Left renal pelvis (tissue), 4 donors: ENCODE data around the gene USP2. TPM values are rescaled to one million over a fixed set of nuclear protein-coding genes. Genes with fewer than 3 reads are reported as not detected.

ENCODE experiments used
- DNase-seq, 4 donors: peaks; one replicate each; pipeline ENCODE4 v3.0.0-alpha.2; 2013; ENCODE audit warnings: low read depth in 4 of 4, low spot score in 3 of 4
- polyA plus RNA-seq, 4 donors: library from polyadenylated mRNA; unstranded; fragments of 120-200 nt; gene quantifications; one replicate each; pipeline ENCODE4 v1.2.1, GENCODE V29; 2013; ENCODE audit not compliant: insufficient read length in 4 of 4

The USP2 gene, protein sequence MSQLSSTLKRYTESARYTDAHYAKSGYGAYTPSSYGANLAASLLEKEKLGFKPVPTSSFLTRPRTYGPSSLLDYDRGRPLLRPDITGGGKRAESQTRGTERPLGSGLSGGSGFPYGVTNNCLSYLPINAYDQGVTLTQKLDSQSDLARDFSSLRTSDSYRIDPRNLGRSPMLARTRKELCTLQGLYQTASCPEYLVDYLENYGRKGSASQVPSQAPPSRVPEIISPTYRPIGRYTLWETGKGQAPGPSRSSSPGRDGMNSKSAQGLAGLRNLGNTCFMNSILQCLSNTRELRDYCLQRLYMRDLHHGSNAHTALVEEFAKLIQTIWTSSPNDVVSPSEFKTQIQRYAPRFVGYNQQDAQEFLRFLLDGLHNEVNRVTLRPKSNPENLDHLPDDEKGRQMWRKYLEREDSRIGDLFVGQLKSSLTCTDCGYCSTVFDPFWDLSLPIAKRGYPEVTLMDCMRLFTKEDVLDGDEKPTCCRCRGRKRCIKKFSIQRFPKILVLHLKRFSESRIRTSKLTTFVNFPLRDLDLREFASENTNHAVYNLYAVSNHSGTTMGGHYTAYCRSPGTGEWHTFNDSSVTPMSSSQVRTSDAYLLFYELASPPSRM
- 10 to 100 TPM in 2 of 4 donors, 1 to 10 TPM in 2; 1.7 to 15.9 (median 9.5) TPM for polyA plus RNA-seq

DNA sequence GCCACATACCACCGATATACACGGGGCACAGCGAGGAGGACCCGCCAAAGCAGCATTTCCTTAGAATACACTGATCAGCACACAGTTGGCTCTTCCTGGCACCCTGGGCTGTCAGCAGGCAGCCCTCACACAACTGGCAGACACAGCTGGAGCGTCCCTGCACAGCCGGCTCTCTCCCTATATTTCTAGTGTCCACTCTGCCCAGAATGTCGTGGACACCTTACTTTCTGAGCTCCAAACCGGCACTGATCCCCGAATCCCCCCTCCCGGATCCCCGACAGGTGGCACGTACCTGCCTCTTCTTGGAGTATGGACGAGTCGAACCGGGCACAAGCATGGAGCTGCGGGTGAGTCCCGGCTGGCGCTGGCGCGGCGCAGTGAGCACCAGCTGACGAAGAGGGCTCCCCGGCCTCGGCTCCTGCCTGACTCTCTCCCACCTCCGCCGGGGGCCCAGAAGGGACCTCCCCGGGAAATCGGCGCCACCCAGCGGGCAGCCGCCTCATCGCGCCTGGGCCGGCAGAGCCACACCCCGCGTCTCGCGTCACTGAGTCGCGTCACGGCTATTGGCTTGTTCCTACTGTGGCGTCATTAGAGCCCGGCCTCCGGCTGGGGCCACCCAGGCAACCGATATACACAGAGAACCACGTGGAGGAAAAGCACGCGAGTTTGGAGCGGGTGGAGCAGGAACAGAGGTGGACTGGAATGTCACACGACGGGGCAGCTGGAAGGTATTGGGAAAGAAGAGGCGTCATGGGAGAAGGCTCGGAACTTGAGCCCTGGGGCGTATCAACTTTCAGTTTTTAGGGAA, at the start of gene USP2:
Gene USP2, minus strand, starts transcription at position 510 of the 808 bp plus-strand sequence. CDS start 8,210 bp downstream, outside the sequence.
- peak; percentile 84 to 91 (median 91) for DNase-seq

DNA sequence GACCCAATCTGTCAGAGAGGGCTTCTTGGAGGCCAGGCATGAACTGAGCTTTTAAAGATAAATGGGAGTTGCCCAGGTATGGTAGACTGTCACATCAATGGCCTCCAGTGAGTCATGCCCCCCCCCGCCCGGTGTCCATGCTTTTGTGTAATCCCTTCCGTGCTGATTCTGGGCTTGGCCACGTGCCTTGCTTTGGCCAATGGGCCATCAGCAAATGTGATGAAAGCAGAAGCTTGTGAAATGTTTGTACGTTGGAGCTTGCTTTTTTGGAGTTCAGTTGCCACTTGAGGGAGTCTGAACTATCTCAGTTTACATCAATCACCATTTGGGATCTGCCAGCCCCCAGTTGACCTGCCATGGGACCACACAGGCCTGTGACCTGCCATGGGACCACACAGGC, 45.8 kb upstream of the USP2 start:
- no peak for DNase-seq

DNA sequence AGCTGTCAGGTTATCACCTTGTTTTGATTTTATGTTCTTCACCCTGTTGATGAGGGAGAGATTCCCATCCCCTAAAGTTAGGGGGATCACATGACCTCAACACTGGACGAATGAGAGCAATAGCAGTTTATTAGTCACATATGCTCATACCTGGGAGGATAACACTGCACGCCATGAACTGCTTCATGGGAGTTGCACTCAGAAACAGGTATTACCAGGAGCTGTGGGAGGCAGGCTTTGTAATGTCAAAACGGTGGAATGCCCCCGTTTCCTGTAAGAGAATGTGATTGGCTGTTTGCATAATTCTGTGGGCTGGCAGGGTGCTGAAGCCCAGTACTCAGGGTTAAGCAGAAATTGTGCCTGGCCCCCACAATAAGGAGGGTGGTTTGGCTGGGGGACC, 44.7 kb upstream of the USP2 start:
- DNase-seq = no peak

DNA sequence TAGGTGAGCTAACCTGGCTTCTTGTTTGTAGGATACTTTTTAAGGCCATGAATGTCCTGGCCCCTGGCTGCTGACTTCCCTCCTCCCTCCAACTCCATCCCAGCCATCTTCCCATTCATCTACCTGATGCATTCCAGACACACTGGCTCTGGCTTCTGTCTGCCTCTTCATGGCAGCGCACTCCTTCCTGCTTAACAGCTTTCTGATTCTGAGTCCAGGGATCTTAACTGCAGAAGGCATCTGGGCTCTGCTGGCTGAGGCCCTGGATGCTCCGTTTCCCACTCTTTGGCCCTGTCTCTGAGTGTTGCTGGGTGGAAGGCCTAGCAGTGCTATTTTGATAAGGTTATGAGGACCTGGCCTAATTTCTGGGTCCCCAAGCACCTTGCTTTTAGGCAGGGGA, 43.3 kb upstream of the USP2 start:
- DNase-seq = no peak

DNA sequence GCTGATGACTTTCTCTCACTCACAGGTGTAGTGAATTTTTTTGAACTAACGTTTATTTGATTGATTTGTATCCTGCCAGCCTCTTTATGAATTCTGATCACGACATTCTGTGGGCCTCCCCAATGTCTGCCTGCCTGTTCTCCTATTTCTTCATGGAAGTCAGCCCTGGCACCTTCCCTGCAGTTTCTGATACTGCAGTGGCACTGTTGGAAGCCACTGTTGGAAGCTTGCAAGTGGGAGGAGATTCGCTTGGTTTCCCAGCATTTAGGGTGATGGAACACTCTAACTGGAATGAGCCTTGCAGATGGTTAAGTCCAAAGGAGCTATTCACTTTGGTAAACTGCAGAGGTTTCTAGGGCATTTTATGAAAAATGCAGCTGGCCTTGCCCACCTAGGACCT, 42.8 kb upstream of the USP2 start:
- no peak for DNase-seq

DNA sequence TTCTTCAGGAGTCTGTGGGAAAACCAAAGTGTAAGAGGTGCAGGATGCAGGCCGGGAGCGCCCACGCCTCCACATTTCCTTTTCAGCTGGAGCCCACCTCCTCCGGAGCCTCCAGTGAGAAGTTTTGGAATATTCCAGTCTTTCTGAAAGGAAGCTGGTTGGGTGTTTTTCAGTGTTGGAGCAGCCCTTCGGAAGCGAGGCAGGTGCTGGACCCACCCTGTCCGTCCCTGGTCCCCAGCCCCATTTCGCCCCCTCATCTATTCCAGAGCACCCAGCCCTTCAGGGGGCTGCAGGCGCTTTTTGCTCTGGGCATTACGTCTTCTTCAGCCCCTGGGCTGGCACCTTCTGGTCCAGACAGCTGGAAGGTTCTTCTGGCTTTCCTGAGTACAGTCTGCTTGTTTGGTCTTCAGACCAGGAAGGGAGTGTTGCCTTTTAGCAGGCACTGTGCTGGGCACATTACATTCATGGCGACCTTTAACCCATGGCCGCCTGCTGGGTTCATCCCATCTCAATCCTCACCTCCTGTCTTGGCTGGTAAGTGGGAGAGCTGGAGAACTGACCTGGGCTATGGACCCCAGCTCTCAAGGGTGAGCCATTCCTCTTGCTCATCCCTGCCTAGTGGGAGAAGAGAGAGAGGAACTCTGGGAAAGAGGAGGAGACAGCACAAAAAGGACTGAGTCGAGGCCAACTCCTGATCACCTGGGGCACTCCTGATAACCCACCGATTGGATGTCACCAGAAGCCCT, 42.2 kb upstream of the USP2 start:
- DNase-seq = no peak

DNA sequence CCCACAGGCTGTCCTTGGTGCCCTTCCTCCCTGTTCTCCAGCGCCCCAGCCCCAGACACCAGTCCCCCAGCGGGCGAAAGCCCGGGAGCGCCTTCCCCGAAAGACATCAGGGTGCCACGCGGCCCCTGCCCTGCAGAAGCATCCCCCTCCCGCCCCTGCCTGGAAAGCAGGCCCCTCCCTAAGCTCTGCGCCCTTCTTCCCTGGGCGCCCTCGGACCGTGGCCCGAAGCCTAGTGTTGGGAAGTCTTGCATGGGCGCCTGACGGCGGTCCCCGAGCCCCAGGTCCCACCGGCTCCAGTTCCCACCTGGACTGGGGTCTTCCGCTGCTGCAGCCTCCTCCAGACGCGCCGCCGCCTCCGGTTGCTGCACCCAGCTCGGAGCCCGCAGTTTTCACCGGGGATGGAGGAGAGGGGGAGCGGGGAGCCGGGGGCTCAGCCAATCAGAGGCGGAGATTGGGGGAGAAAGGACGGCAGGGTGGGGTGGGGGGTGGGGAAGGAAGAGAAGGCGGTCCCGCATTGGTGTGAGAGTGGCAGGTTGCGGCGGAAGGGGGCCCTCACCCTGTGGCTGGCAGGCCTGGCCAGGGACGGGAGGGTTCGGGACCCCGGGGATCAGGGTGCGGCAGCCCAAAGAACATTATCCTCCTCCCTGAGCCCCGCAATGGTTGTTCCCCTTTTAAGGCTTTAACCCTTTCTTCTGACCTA, 41.5 kb upstream of the USP2 start, which contains the start of gene THY1:
Gene THY1, minus strand, starts transcription at position 364 of the 700 bp plus-strand sequence. CDS start 2,267 bp downstream, outside the sequence.
- no peak for DNase-seq

DNA sequence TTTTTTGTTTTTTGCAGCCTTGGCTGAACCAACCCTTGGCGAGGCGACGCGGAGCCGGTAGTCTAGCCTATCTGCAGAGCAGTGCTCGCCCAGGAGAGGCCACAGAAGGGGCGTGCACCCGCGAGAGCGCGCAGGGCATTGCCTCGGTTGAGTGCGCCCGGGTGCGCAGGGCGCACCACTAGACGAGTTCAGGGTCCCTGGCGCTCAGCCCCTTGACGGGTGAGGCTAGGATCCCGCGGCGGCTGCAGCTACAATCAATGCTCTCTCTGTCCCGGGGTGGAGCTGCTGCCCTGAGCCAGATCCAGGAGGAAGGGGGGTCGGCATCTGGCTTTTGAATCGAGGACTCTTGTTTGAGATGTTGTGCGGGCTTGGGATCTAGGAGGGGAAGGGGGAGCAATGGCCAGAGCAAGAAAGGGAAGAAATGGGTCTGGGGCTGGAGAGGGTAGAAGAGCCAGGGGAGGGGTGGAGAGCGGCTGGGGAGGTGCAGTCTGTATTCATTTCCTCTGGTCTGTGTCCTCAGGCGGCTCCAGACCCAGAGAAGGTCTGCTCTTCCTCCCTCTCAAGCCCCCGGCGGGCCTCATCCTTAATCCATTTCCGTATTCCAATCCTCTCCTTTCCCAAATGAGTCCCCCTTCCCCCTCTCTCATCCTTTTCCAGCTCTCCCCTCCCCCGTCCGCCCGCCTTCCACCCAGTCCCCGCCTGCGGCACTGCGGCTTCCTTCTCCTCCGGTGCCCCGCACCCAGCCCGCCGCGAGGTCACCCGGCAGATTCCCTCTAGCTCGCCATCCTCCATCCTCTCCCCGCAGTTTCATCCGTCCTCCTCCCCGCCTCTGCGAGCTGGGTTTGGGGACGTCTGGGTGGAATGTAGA, 40.7 kb upstream of the USP2 start:
- no peak for DNase-seq

DNA sequence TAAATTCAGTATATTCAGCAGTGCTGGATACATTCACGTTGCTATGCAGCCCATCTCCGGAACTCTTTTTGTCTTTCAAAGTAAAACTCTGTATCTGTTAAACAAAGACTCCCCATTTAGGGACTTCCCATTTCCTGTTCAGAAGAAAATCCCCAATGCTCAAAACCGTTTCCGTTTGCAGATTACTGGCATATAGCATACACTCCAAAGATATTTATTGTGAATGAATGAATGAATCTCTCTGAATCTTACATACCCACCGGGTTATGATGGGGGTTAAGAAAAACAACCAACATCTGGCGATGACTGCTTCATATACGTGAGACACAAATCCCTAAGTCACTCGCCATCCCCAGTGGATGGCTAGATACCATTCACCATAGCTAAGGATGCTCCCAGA, 39.9 kb upstream of the USP2 start:
- DNase-seq = no peak

DNA sequence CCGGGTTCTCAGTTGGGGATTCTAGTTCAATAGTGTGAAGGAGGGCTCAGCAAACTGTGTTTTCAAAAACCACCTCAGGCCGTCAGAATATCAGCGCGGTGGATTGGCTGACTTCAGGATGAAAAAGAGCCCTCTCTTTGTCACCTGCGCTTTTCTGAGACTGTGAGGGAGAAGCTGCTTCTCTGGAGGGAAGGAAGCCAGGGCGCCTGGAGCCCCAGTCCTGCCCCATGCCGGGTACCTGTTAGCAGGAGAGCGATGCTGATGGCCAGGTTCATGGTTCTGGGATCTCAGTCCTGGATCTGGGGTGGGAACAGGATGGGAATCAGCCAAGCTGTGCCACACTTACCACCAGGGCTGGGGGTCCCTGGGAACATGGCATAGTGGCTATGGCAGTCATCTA, 39.1 kb upstream of the USP2 start:
- DNase-seq = no peak

DNA sequence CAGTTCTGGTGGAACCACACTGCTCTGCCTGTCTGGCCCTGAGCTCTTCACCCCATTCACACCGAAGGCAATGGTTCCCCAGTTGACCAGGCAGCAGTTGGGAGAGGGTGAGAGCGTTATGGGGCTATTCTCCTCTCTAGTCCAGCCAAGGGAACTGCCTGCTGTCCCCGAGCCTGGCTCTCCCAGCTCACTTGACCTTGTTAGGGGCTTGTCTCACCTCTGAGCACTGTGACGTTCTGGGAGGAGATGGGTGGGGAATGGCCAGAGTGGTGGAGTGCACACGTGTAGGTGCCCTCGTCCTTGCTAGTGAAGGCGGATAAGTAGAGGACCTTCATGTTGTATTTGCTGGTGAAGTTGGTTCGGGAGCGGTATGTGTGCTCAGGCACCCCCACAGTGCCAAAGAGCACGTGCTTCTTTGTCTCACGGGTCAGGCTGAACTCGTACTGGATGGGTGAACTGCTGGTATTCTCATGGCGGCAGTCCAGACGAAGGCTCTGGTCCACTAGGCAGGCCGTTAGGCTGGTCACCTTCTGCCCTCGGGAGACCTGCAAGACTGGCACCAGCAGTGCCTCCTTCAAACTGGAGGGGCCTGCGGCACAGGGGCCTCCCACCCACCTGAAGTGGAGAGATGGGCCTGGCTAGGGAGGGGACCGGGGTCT, 38.5 kb upstream of the USP2 start:
- no peak for DNase-seq

DNA sequence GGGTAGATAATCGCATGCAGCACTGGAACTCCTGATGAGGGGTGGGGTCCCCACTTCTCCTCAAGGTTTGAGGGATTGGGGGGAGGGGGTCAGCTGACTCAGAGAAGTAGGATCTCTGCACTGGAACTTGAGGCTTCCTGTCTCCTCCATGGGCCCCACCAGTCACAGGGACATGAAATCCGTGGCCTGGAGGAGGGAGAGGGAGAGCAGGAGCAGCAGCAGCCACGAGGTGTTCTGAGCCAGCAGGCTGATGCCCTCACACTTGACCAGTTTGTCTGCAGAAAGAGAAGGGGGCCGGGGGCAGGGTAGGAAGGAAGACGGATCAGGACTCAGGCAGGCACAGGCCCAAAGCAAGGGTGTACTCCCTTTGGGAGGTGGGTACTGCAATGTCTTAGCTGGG, 37.8 kb upstream of the USP2 start:
- no peak for DNase-seq

DNA sequence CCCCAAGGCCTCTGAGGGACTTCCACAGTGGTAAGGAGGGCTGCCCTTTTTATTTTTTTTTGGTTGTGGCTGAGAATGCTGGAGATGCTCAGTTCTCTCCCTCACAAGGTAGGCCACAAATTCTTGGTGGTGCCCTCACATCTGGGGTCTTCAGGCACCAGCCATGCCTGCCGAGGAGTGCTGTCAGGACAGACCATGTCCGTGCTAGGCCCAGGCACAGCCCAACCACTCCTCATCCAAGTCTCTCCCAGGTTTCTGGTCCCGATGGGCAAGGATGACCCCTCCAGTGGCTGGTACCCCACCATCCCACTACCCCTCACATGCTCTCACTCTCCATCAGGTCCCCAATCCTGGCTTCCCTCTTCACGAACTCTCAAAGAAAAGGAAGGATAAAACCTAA, 37.3 kb upstream of the USP2 start:
- no peak for DNase-seq

DNA sequence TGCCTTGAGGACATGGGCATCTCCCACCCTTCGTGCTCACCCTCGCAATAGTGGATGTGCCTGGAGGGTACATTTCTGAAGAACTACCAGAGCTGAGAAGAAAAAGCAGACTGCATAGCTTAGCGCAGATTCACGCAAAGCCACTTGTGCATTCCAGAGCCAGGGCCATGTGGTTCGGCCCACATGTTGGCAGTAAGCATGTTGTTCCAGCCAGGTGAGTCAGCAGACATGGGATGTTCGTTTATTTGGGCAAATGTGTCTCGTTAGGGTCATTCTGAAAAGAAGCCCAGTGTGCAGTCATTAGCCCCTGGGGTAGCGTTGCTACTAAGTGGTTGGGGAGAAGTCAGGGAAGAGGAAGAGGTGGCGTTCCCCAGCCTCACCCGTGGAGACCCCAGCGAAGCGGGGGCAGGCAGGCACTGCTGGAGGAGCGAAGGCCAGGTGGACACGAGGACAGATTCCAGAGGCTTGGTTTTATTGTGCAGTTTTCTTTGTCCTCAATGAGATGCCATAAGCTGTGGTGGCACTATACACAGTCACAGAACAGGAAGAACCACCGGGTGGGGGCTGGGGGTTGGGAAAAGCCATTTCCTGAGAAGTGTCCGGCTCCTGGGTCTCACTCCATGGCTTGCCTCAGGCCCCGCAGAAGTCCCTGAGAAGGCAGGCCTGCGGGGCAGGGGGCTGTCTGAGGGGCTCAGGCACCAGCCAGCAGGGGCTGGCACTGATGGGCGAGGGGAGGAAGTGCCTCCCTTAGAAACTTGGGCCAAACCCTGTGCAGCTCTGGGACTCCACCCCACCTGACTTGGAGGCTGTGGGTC, 36.4 kb upstream of the USP2 start:
- DNase-seq = no peak

DNA sequence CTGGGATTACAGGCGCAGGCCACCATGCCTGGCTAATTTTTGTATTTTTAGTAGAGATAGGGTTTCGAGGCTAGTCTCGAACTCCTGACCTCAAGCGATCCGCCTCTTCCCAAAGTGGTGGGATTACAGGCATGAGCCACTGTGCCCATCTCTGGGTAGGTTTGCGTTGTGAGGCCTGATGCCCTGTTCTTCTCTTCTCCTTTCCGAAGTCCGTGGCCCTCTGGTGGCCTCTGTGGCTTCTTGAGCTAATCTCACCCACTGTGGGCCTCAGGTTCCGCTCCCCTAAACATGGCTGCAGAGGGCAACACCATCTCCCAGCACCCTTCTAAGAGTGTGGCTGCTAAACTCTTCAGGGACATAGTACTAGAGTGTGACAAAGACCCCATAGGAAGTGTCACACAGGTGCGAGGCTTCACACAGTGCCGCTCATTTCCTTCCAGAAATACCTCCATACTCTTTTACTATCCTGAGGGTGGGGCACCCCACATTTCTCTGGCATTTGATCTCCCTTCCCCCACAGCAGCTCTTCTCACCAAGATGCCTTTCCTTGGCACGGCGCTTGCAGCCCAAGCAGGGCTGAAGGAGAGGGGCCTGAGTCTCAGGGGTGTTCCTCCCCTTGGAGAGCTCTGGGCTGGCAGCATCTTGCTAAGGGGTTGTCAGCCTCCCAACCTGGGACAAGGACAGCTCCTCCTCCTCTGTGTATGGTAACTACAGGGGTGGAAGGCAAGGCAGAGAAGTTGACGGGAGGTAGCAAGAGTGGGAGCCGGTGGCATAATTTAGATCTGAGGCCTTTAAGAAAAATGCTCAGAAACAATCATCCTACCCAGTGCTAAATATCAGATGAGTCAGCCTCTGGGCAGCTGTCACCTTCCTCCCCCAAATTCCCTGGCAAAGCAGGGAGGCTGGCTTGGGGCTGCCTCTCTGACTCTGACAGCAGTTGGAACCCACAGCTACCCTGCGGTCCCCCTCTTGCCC, 35.4 kb upstream of the USP2 start:
- no peak for DNase-seq

DNA sequence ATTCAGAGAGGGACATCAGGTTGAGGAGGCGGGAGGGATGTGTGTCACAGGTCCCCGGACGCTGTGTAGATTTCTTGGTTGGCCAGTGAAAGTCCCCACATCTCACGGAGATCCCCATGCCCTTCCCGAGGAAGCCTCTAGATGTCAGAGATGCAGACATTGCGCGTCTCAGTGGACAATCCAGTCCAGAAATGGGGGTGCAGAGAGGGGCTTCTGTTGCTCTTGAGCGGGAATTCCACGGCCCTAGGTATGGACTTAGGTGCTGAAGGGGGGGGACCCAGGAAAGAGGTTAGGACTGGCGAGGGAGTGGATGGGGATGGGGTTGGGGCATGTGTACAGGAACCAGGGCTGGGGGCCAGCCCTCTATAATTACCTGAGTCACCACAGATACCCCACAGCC, 34.5 kb upstream of the USP2 start:
- DNase-seq = no peak
